Measurements from ENCODE around the gene C6orf89.

The C6orf89 gene, protein sequence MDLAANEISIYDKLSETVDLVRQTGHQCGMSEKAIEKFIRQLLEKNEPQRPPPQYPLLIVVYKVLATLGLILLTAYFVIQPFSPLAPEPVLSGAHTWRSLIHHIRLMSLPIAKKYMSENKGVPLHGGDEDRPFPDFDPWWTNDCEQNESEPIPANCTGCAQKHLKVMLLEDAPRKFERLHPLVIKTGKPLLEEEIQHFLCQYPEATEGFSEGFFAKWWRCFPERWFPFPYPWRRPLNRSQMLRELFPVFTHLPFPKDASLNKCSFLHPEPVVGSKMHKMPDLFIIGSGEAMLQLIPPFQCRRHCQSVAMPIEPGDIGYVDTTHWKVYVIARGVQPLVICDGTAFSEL

DNA sequence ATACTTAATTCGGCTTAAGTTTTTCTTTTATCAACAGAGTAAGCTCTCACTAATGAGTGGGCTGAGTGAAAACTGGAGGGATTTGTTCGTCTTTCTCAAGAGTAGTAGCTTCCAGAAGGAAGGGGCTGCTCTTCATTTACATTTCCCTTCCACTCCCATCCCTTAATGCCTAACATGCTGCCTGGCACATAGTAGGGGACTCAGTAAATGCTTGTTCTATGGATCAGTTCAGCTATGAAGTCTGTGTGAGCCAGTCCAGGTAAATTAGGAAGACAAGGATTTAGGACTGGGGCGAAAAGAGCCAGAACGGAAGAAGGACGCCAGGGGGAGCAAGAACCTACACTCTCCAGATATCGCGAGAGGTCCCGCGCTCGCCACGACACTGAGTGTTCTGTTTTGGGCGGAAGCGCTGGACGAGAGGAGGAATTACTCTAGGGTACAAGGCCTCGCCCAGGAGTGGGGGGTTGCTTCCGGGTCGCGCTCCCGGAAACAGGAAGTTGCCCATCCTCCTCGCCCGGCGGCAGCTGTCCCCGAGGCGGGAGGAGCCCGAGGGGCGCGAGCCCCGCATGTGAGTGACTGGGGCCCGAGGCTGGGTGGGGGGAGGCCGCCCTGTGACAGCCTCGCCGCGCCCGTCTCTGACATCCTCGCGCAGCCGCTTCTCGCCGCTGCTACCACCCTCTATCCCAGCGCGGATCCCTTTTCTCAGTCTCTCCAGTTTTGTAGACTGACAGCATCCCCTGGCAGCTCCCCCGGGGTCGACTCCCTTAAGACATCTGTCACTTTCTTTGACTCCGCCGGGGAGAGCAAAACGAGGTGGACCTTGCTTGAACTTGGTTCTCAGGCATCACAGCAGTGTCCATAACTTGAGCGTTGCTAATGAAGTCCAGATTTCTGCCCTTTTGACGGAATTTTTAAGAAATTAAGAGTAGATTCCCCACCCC is at the start of gene C6orf89:
C6orf89 (plus strand) TSS at position 492 of the 941 bp plus-strand sequence. CDS start 13,493 bp downstream, outside the sequence.
- peak; percentile 98 for DNase-seq

GRCh38 chr6:36836111-36837021 is 49.4 kb upstream of the C6orf89 start:
- DNase-seq = no peak

- DNase-seq = no peak
These were observed 48.8 kb upstream of the C6orf89 start for GRCh38 chr6:36837022-36837339.

- DNase-seq = no peak
These were observed 48.1 kb upstream of the C6orf89 start for GRCh38 chr6:36837686-36838085.

DNA sequence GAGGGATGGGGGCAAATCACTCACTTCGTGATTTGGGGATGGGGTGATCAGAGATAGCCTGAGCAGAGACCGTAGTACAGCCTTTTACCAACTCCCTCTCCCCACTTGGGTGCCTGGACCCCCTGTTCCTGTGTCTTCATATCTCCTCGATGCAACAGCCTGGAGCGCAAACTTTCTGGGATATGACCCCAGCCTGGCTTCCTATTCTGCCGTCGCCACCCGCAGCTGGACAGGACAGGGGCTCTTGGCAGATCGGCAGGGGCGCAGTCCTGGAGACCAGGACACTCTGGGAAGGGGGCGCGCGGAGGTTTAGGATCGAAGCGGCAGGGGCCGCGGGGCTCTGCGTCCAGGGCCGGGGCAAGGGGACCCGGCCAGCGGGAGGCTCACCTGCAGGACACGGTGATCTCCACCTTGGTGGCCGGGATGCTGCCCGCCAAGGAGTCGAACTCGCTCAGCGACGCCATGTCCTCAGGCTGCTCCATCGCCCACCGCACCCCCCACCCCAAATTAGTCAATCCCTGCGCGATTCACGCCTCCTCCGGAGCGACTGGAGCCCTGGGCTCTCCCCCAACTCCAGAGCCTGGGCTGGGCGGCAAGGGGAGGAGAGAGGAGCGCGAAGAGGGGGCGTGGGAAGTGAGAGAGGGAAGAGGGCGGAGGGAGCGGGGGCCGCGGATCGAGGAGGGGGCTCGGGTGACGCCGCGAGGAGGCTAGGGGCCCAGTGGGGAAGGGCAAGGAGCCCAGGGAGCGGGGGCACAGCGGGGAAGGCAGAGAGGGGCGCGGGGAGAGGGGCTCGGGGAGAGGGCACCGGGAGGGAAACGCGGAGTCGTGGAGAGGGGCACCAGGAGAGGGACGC is 46.6 kb upstream of the C6orf89 start, which contains the start of gene CPNE5:
CPNE5 (minus strand) TSS at position 549 of the 853 bp plus-strand sequence; CDS start at position 482, 67 bp downstream.
- DNase-seq = no peak

DNA sequence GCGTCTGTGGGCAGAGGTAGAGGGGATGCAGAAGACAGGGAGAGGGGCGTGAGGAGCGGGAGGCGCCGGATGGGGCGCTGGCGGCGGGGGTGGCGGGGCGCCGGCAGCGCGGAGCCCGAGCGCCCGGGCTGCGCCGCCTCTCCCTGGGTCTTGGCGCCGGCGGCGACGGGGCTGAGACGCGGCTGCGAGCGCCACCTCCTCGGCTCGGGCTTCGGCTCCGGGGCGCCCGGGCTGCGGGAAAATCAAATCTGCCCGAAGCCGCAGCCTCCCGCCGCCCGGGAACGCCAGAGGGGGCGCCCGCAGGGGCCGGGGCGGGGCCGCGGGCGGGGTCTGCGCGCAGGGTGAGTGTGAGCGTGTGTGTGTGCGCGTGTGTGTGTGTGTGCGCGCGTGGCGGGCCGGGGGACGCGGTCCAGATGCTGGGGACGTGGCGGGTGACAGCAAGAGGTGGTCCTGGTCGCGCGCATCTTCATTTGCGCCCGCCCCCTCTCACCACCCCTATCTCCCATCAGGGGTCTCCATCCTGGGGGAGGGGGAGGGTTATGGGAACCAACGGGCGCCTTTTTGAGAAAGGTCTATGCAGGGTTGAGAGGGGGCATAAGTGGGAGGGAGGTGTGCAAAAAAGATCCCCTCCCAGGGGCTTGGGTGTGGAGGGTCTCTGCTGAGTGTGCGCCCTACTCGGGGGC is 45.9 kb upstream of the C6orf89 start:
- DNase-seq = peak; percentile 34

GRCh38 chr6:36840432-36841403 is 45.0 kb upstream of the C6orf89 start:
- no peak for DNase-seq

DNA sequence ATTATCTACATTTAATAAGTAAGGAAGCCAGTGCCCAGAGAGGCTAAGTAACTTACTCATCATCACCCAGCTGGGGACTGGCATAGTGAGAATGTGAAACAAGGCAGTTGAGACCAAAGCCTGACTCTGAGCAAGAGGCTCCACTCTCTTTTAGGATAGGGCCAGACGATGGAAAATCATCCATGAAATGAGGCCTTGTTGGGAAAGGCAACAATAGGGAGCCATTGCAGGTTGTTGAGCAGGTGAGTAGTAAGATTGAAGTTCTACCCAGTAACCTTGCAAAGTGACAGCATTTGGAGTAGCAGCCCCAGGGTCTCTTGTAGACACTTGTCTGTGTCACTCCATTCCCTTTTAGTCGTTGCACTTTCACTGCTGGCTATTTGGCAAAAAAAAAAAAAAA is 44.0 kb upstream of the C6orf89 start:
- no peak for DNase-seq

DNA sequence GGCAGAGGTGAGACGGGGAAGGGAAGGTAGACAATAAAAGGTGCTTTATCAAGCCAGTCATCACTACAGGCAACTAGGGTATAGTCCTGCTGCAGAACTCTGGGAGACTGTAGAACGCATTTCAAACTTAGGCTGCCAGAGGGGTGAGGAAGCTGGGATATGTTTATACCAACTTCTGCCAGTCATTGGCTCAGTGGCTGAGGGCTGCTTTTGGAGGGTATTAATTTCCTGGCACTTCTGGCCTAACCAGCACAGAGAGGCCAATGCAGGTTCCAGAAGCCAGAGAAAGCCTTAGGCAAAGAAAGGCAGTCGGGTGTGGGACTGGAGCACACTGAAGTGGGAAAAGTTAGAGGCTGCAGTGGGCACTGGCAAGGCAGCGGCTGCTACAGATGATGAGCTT is 42.6 kb upstream of the C6orf89 start:
- no peak for DNase-seq

- no peak for DNase-seq
These were observed 41.3 kb upstream of the C6orf89 start for GRCh38 chr6:36844232-36845170.

DNA sequence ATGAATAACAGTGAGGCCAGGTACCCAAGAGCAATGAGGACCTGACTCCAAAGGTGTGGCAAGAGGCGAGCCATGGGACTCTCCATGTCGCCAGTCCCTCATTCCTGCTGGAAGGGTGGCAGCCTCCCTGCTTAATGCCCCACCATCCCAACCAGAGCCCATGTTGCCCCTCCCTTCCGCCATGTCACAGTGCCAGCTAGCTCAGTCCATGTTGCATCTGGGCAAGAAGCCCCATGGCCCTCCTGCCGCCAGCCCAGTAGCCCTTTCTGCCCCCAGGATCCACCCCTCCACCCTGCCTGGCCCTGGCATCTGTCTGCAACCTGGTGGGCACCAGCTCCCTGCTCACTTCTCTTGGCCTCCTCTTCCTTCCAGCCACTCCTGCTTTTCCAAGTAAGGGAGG is 40.5 kb upstream of the C6orf89 start:
- no peak for DNase-seq

DNA sequence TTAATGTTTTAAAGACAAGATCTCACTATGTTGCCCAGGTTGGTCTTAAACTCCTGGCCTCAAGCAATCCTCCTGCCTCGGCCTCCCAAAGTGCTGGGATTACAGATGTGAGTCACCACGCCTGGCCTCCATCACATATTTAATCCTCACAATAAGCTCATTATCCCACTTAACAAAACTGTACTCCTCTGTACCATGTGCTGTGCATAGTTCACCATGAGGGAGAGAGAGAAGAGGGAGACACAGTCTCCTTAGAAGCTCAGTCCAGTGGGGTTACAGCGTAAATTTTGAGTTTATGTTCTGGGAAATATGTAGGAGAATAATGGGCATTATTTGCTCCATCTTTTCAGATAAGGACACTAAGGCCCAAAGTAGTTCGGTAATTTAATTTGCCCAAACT is 38.6 kb upstream of the C6orf89 start:
- DNase-seq = no peak

DNA sequence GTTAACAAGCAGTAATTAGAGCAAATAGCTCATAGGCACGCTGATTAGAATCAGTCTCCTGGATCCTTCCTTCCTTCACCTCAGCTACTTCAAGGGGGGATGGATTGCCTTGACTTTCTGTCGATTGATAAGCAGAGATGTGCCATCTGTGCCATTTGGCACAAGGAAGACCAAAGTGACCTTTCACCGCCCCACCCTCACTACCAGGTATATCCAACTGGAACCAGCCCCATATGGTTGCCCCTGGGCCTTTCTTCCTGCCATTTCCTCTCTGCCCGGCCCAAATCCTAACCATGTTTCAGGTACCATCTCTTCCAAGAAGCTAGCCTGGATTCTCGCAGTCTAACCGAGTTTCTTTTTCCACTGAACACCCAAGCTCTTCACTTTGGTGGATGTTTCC is 37.8 kb upstream of the C6orf89 start:
- no peak for DNase-seq

DNA sequence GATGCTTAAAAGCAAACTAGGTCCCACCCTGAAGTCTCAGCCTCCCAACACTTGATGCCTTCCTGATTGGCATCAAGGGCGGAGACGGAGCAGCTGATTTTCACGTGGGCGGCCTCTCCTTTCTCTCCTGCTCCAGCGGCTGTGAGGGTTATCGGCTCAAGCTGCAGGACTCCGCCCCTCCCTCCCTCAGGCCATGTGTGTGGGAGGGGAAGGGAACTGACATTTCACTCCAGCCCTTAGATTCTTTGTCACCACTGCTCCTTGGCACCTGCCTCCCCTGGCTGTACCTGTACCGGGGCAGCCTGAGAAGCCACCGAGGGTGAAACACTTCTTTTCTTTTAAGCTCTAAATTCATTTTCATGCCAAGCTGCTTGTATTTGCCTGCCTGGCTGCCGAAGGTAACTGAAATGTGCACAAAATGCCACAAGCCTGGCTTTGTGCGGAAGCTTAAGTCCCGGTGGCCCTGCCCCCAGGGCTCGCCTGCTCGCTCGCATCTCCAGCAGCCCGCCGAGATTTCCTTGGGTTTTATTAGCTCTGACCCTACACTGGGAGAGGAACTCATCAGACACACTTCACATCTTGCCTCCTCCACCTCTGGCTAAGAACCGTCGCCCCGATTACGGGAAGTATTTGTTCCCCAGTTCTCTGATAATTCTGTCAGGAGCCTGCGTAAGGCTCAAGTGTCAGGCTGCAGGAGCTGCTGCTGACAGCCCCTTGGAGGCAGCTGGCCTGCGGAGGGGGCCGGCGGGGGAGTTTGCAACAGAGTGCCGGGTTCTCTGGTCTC is 36.9 kb upstream of the C6orf89 start:
- DNase-seq = no peak

- DNase-seq = no peak
These were observed 35.7 kb upstream of the C6orf89 start for GRCh38 chr6:36850021-36850420.

GRCh38 chr6:36851149-36851614 is 34.6 kb upstream of the C6orf89 start:
- peak; percentile 47 for DNase-seq

DNA sequence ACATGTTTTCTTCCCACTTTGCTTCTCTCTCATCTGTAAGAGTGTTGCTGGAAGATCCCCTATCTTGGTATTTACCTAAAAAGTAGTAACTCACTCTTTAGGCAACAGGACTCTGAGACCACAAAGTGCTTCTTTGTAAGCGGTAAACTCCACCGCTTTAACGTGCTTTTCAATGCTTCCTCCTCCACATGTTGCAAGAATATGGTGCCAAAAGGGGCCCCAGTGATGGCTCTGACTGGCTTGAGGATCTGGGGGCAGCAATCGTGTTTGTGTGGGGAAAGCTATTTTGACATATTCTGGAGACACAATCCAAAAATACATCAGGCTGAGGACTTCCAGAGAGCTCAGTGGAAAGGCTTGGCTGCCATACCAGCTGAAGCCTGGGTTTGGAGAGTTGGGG is 34.1 kb upstream of the C6orf89 start:
- no peak for DNase-seq

All from CD4-positive, alpha-beta T cell treated with Interleukin-4 for 4 hours (primary cell).